Activated CD4-positive, alpha-beta T cell treated with anti-CD3 and anti-CD28 coated beads for 1 hour (primary cell): Measurements from ENCODE around the gene A4GALT.

Experiments
- DNase-seq: peaks from one replicate; pipeline ENCODE4 v3.0.0-alpha.2; 2020

A4GALT gene

GRCh38 chr22:42700901-42701300 is 19.8 kb downstream of the A4GALT start:
- DNase-seq, result no peak

- no peak for DNase-seq
Measured at GRCh38 chr22:42700355-42700754, 20.3 kb downstream of the A4GALT start.

DNA sequence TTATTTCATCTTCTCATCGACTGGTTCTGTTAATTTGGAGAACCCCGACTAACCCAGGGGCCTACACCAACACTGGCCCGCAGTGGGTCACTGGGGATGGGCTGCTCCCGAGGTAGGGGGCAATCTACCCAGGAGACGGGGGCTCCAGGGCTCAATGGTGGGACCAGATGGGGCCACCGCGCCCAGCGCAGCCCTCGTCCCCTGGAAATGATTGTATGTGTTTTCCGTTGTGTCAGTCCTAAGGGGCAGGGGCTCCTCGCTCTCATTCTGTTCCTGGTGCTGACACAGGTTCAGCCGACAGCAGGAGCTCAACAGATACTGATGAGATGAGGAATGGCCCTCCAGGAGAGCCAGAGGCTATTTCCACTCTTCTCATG is 20.7 kb downstream of the A4GALT start:
- DNase-seq, result no peak

- no peak for DNase-seq
Measured at GRCh38 chr22:42699281-42699975, 21.2 kb downstream of the A4GALT start.

DNA sequence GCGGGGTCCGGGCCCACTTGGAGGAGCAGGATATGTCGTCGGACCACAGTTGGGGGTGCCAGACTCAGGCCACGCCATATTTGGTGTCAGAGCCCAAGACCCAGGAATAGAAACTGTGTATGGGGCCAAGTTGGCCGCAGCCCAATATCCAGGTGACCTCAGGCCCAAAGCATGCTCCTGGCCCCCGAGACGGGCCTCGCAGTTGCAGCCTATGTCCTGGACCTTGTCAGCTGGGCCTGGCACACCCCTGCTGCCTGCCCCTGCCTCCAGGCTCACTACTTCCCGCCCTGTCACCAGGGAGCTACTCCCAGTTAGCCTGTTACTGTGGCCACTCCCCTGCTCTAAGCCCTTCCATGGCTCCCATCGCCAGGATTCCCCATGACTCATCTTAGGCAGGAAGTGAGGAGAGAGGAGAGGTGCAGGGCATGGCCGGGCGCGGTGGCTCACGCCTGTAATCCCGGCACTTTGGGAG is 23.1 kb downstream of the A4GALT start:
- no peak for DNase-seq

- no peak for DNase-seq
Measured at GRCh38 chr22:42696331-42696967, 24.2 kb downstream of the A4GALT start.

DNA sequence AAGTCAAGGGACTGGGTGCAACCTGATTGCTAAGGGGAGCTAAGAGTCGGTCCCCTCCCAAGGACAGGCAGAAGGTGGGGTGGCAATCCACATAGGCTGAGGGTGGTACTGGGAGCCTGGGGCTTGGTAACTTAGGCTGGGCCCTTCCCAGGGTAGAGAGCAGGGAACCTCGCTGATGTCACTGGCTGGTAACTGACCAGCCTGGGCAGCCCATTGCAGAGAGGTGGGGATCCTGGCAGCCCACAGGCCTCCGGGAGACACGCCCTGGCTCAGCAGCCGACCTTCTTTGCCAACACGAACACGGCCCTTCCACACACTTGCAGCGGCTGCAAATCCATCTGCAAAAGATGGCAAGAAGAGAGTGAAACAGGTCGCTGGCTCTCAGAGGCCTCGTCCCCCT is 25.4 kb downstream of the A4GALT start:
- no peak for DNase-seq

GRCh38 chr22:42693763-42694683 is 26.6 kb downstream of the A4GALT start:
- no peak for DNase-seq

DNA sequence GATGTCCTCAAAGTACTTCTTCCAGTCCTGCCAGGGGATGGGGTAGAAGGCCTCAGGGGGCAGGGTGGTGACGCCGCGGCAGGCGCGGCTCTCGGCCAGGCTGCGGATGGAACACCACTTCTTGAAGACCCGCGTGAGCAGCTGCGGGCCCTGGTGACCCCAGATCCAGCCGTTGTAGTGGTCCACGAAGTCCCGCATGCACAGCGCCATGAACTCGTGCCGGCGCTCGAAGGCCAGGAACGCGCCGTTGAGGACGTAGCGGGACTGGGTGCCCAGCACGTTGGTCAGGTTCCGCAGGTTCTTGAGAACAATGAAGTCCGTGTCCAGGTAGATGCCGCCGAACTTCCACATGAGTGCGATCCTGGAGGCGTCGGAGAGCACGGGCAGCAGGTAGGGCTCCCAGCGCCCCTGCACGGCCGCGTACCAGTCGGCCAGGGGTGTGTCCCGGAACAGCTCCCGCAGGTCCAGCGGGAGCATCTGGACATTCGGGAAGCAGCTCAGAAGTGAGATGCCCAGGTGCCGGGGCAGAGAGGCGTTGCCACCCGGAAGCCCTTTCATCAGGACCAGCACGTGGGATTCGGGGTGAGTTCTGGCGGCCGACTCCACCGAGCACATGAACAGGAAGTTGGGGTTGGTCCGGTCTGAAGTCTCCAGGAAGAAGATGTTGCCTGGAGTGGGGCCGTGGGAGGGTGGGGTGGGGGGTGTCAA is 27.5 kb downstream of the A4GALT start:
- no peak for DNase-seq

DNA sequence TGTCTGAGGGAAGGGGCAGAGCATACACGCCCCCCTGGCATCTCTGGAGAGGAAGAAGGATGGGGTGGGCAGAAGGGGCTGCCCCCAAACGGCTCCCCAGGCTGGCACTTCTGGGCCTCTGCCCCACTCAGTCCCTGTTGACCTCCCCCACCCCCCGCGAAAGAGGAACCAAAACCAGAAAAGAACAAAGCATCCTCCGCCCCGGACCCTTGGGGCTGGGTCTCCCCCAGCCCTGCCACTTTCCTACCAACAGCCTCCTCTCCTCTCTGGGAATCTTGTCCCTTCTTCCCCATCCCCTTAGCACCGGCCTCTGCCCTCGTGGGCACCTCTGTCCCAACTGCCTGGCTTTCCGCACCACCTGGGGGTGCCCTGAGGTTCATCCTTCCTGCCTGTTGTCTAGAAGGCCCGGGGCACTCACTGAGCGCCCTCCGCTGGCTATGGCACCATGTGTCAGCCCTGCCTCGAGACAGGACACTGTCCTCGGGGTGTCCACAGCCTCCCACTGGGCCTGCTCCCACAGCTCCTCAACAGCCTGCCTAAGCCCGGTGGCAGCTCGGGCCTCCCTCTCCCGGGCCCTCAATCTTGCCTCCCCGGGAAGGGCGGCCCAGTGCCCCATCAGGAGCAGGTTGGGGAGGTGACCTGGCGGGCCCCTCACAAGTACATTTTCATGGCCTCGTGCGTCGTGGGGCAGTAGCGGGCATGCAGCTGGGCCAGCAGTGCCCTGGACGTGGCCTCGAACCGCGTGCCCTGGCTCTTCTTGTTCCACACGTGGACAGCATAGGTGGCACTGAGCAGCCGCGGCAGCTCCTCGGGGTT is 28.2 kb downstream of the A4GALT start:
- no peak for DNase-seq

GRCh38 chr22:42691440-42691839 is 29.2 kb downstream of the A4GALT start:
- no peak for DNase-seq

DNA sequence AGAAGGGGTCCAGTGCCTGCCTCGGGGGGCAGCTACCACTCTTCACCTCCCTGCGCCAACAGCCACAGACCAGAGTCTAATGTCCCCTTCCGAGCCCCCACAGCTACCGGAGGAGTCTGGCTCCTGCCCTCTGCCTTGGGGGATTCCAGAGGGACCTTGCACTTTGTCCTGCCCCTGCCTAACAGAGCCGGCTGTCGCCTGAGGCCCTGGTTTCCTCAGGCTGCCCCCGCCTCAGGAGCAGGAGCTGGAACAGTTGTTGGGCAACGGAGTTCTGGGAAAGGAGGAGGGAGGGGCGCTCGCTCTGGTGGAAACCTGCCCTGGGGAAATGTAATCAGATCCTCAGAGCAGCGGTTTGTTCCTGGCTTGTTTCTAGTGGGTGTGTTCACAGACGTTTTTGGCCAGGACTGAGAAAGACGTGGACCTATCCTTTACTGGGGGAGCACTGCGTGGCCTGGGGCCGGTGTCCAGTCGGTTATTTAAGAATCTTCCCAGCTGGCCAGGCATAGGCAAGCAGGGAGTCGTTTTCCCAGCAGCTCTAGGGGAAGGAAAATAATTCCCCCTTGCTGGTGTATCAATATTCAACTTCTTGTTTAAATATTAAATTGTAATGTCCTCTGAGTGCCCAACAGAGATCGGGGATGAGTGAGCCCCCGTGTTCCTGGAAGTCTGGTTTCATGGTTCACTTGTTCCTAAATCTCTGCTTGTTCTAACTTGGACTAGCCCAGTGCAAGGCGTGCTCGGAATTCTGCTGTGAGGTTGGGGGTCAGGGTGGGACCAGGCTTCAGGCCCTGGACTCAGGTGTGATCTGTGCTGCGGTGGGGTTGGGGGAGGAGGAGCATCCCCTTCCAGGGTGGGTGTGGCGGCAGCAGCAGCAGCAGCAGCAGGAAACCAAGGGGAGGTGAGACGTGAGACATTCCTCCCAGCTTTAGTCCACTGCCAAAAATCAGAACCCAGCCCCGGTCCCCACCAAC is 32.1 kb downstream of the A4GALT start:
- DNase-seq, result no peak

GRCh38 chr22:42686756-42687491 is 33.7 kb downstream of the A4GALT start:
- no peak for DNase-seq

GRCh38 chr22:42685941-42686653 is 34.6 kb downstream of the A4GALT start:
- no peak for DNase-seq

DNA sequence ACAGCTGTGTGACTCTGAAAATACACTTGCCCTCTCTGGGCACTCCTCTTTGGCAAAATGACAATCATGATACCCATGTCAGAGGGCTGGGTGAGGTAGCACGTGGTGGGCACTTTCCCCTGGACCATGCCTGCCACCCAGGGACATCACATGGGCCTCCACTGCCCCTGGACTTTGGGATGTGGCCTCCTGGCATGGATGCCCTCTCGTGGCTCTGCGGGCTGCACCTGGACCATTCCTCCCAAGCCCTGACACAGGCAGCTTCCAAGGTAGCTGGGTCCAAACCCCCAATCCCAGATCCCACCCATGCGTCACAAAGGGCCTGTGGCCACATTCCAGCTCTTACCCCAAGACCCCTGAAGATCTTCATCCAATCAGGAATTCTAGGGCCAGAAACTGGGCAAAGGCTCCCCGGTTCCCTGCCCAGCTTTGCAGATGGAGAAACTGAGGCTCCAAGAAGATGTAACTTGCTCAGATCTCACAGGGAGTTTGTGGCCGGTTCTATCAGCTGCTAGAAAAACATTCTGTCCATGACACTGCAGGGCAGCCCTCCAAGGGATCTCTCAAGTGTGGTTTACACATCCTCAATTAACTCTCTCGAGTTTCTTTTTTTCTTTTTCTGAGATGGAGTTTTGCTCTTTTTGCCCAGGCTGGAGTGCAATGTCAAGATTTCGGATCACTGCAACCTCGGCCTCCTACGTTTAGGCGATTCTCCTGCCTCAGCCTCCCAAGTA is 36.0 kb downstream of the A4GALT start:
- DNase-seq, result no peak

- no peak for DNase-seq
Measured at GRCh38 chr22:42683578-42684283, 36.9 kb downstream of the A4GALT start.

DNA sequence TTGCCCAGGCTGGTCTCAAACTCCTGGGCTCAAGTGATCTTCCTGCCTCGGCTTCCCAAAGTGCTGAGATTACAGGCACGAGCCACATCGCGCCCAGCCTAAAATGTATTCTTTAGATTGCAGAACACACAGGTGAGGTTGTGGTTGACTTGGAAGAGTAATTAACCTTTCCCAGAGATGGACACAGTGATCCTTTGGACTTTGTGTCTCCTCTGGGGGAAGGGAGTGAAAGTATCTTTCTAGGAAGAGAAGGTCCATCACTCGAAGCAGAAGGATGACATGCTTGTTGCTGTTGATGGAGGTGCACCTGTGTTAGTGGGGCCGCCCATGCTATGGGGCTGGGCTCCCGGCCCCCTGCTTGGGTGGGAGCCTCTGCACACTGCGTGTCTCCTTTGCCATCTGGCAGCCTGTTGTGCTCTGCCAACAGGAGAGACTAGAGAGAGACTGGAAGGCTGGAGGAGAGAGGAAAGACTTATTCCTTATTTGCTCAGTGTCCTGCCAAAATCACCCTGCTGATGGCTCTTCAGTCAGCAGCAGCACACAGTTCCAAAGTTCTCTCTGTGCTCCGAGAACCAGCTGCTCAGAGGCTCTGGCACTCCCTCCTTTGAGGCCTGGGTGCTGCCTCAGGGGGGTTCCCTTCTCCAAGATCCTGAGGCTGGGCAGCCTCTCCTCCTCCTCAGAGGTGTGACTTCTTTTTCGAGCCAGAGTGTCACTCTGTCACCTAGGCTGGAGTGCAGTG is 38.4 kb downstream of the A4GALT start:
- DNase-seq, result no peak
